CD8-positive, alpha-beta memory T cell (primary cell): ENCODE data around the gene CSF3. TPM values are rescaled to one million over a fixed set of nuclear protein-coding genes. Genes with fewer than 3 reads are reported as not detected.
A peak's percentile ranks its signal among the peaks of the same experiment; 100 is the strongest.

Source experiments
- CTCF ChIA-PET: fragments of 350-600 bp; sonication (Branson Sonifier 250); formaldehyde crosslinking; loops from one replicate; lab custom pipeline; 2021; ENCODE audit warnings: antibody characterized with exemption; lab: Charles Lee
- POLR2A ChIA-PET: fragments of 350-600 bp; sonication (Branson Sonifier 250); formaldehyde crosslinking; loops from one replicate; lab custom pipeline; 2021; ENCODE audit warnings: antibody characterized with exemption; lab: Charles Lee
- DNase-seq, 5 donors: peaks; one replicate each; pipeline versions ENCODE4 v3.0.0 to v3.0.0-alpha.2; 2020 to 2022; ENCODE audit warnings: mixed read lengths in 1 of 5
- H3K27ac ChIP-seq: one replicate; pipeline ENCODE4 v1.7.0; 2013; ENCODE audit warnings: low read depth, mild to moderate bottlenecking, low read length, moderate library complexity
- H3K27me3 ChIP-seq: 2 replicates; pipeline ENCODE4 v1.7.0; 2013; ENCODE audit warnings: low read length, mild to moderate bottlenecking; ENCODE audit not compliant: insufficient read depth, poor library complexity, severe bottlenecking
- H3K36me3 ChIP-seq: 2 replicates; pipeline ENCODE4 v1.7.0; 2013; ENCODE audit warnings: mild to moderate bottlenecking, low read length, moderate library complexity; ENCODE audit not compliant: insufficient read depth
- H3K4me1 ChIP-seq: 2 replicates; pipeline ENCODE4 v1.7.0; 2013; ENCODE audit warnings: mild to moderate bottlenecking, low read length, moderate library complexity; ENCODE audit not compliant: insufficient read depth
- H3K4me3 ChIP-seq: 2 replicates; pipeline ENCODE4 v1.7.0; 2013; ENCODE audit warnings: mild to moderate bottlenecking, low read length
- H3K9me3 ChIP-seq: 2 replicates; pipeline ENCODE4 v1.7.0; 2013; ENCODE audit warnings: mild to moderate bottlenecking, low read length
- H3K27ac Mint-ChIP-seq, 8 donors: one replicate each; pipeline ENCODE4 v1.8.0; 2020 to 2021; ENCODE audit warnings: mixed read lengths in 8 of 8, mild to moderate bottlenecking in 6 of 8, inconsistent platforms in 3 of 8, moderate library complexity in 3 of 8
- H3K27me3 Mint-ChIP-seq, 2 donors: one replicate each; pipeline ENCODE4 v1.8.0; 2020 to 2021; ENCODE audit warnings: mixed read lengths in 2 of 2, mild to moderate bottlenecking in 1 of 2, moderate library complexity in 1 of 2
- H3K36me3 Mint-ChIP-seq, 3 donors: one replicate each; pipeline ENCODE4 v1.8.0; 2020 to 2021; ENCODE audit warnings: mixed read lengths in 3 of 3, inconsistent platforms in 1 of 3, mild to moderate bottlenecking in 1 of 3
- H3K4me1 Mint-ChIP-seq, 3 donors: one replicate each; pipeline ENCODE4 v1.8.0; 2020 to 2021; ENCODE audit warnings: mixed read lengths in 3 of 3, inconsistent platforms in 1 of 3, mild to moderate bottlenecking in 1 of 3
- H3K4me3 Mint-ChIP-seq, 7 donors: one replicate each; pipeline ENCODE4 v1.8.0; 2020 to 2021; ENCODE audit warnings: mixed read lengths in 7 of 7, mild to moderate bottlenecking in 6 of 7, moderate library complexity in 4 of 7, inconsistent platforms in 2 of 7
- H3K9me3 Mint-ChIP-seq, 5 donors: one replicate each; pipeline ENCODE4 v1.8.0; 2020 to 2022; ENCODE audit warnings: mixed read lengths in 5 of 5, mild to moderate bottlenecking in 3 of 5, moderate library complexity in 2 of 5, inconsistent platforms in 1 of 5
- polyA plus RNA-seq: library from polyadenylated mRNA; unstranded; fragments of 300-500 nt; fragmentation: Illumina TruSeq; gene quantifications from one replicate; pipeline ENCODE4 v1.2.3, GENCODE V29; 2021
- total RNA-seq, 2 experiments: library from RNA; stranded (reverse); gene quantifications; one replicate each; pipeline ENCODE4 v1.2.3, GENCODE V29; 2021

The CSF3 gene, protein sequence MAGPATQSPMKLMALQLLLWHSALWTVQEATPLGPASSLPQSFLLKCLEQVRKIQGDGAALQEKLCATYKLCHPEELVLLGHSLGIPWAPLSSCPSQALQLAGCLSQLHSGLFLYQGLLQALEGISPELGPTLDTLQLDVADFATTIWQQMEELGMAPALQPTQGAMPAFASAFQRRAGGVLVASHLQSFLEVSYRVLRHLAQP
- not detected for total RNA-seq
- not detected for polyA plus RNA-seq

DNA sequence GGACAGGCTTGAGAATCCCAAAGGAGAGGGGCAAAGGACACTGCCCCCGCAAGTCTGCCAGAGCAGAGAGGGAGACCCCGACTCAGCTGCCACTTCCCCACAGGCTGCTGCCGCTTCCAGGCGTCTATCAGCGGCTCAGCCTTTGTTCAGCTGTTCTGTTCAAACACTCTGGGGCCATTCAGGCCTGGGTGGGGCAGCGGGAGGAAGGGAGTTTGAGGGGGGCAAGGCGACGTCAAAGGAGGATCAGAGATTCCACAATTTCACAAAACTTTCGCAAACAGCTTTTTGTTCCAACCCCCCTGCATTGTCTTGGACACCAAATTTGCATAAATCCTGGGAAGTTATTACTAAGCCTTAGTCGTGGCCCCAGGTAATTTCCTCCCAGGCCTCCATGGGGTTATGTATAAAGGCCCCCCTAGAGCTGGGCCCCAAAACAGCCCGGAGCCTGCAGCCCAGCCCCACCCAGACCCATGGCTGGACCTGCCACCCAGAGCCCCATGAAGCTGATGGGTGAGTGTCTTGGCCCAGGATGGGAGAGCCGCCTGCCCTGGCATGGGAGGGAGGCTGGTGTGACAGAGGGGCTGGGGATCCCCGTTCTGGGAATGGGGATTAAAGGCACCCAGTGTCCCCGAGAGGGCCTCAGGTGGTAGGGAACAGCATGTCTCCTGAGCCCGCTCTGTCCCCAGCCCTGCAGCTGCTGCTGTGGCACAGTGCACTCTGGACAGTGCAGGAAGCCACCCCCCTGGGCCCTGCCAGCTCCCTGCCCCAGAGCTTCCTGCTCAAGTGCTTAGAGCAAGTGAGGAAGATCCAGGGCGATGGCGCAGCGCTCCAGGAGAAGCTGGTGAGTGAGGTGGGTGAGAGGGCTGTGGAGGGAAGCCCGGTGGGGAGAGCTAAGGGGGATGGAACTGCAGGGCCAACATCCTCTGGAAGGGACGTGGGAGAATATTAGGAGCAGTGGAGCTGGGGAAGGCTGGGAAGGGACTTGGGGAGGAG is at the start of gene CSF3:
Gene CSF3 (plus strand): TSS at position 436 of the 993 bp plus-strand sequence. CDS start 35 bp downstream, at position 471.
- POLR2A ChIA-PET: interaction anchor here (0.5 to 0.6 kb wide), 2 partner anchors 51 to 382 kb away, joined by 3 to 6 read pairs; no protein-coding TSS in a partner anchor
- H3K4me3 Mint-ChIP-seq: peak within 1 kb of the TSS in 1 of 7 donors; percentile 65

DNA sequence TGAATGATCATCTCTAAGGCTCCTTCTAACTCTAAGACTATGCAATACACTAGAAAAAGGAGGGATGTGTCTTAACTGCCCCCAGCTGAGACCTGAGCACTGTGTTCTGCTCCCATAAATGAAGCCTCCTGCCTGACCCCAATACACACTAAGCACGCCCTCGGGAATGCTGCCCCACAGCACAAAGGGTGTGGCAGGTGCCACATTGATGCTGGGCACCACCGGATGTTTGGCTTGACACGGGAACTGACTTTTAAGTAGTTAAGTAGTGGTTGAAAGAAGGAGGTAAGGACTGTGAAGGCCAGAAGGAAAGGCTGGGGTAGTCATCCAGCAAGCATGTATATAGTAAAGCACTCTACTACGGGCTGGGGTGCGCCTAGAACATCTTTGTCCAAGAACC is 48.5 kb upstream of the CSF3 start:
- H3K4me1 ChIP-seq: peaks cover 26% of the 10 kb centered on the region
- no peak for DNase-seq
- H3K27me3 Mint-ChIP-seq: peaks cover 6 to 34% of the 10 kb centered on the region in 2 donors
- peak overlapping the region in 4 of 7 donors; percentile 13 to 69 (median 38) for H3K4me3 Mint-ChIP-seq
- CTCF ChIA-PET: interaction anchor here (1.6 to 2.4 kb wide), 3 partner anchors 9 to 14 kb away, joined by 3 to 7 read pairs (median 5); partner anchors contain the start of gene PSMD3
- H3K27me3 ChIP-seq: no peaks in the 10 kb centered on the region
- H3K9me3 Mint-ChIP-seq: no peaks in the 10 kb centered on the region
- H3K9me3 ChIP-seq: no peaks in the 10 kb centered on the region
- H3K27ac Mint-ChIP-seq: peak overlapping the region in 5 of 8 donors; percentile 8 to 62 (median 20)
- H3K4me1 Mint-ChIP-seq: peaks cover 13 to 42% (median 31%) of the 10 kb centered on the region in 3 donors
- no peaks in the 10 kb centered on the region for H3K36me3 ChIP-seq
- no peak overlapping the region for H3K27ac ChIP-seq
- POLR2A ChIA-PET: no interaction called here
- H3K4me3 ChIP-seq: no peak overlapping the region
- H3K36me3 Mint-ChIP-seq: peaks cover 0 to 3% (median 0%) of the 10 kb centered on the region in 3 donors

More for the DNA sequence above, at the start of gene CSF3:
- H3K9me3 Mint-ChIP-seq: no peaks in the 10 kb centered on the region
- no peak within 1 kb of the TSS for H3K27ac Mint-ChIP-seq
- Histone ChIP-seq H3K27ac (no peak within 1 kb of the TSS), H3K36me3 (peaks cover 6% of the 10 kb centered on the region), H3K4me1 (peaks cover 4% of the 10 kb centered on the region), H3K27me3 (no peaks in the 10 kb centered on the region), H3K4me3 (no peak within 1 kb of the TSS), H3K9me3 (no peaks in the 10 kb centered on the region)
- peaks cover 5 to 15% (median 6%) of the 10 kb centered on the region in 3 donors for H3K4me1 Mint-ChIP-seq
- no peak for DNase-seq
- CTCF ChIA-PET: interaction anchor here (0.9 to 5.6 kb wide), 7 partner anchors 11 to 174 kb away, joined by 3 to 63 read pairs (median 3); no protein-coding TSS in a partner anchor
- H3K27me3 Mint-ChIP-seq: peaks cover 2 to 5% of the 10 kb centered on the region in 2 donors
- peaks cover 0 to 19% (median 2%) of the 10 kb centered on the region in 3 donors for H3K36me3 Mint-ChIP-seq

DNA sequence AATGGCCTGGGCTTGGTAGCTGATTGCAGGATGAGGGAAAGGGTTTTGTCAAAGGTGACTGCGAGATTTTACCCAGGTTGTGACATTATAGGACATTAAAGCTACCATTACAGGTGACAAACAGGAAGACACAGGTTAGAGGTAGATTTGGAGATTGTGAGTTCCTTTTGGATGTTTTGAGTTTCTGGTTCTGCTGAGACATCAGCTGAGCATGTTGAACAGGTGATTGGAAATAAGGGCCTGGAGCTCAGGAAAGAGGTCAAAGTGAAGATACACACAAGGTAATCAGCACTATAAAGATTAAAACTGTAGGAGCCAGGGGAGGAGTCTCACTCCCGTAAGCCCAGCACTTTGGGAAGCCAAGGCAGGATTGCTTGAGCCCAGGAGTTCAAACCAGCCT is 46.5 kb upstream of the CSF3 start:
- H3K27ac Mint-ChIP-seq: peak overlapping the region in 2 of 8 donors; percentile 35 to 66
- no peak overlapping the region for H3K4me3 Mint-ChIP-seq
- H3K27me3 Mint-ChIP-seq: peaks cover 8 to 45% of the 10 kb centered on the region in 2 donors
- peaks cover 6% of the 10 kb centered on the region for H3K4me1 ChIP-seq
- no peak overlapping the region for H3K27ac ChIP-seq
- no peaks in the 10 kb centered on the region for H3K9me3 Mint-ChIP-seq
- H3K4me1 Mint-ChIP-seq: peaks cover 4 to 28% (median 19%) of the 10 kb centered on the region in 3 donors
- no peaks in the 10 kb centered on the region for H3K9me3 ChIP-seq
- ChIA-PET CTCF (interaction anchor here (2.2 to 2.4 kb wide), 2 partner anchors 11 kb away, joined by 7 to 8 read pairs; partner anchors contain the start of gene PSMD3), POLR2A (no interaction called here)
- no peak for DNase-seq
- no peaks in the 10 kb centered on the region for H3K27me3 ChIP-seq
- no peaks in the 10 kb centered on the region for H3K36me3 ChIP-seq
- H3K4me3 ChIP-seq: no peak overlapping the region
- peaks cover 0 to 3% (median 0%) of the 10 kb centered on the region in 3 donors for H3K36me3 Mint-ChIP-seq

DNA sequence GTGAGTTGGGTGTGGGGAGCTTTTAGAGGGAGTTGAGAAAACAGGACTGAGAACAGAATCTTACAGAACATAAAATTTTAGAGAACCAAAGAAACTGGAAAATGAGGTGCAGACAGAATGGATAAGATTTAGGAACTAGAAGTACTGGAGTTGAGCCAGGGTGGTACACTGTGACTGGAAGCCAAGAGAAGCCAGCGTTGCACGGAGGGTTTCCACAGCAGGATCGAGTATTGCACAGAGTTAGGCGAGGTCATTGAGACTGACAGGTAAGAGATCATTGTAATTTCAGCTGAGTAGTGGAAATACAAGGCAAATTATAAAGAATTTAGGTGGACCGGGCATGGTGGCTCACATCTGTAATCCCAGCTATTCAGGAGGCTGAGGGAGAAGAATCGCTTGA is 45.9 kb upstream of the CSF3 start:
- H3K4me1 ChIP-seq: no peaks in the 10 kb centered on the region
- POLR2A ChIA-PET: no interaction called here
- Mint-ChIP-seq H3K4me3 (peak overlapping the region in 1 of 7 donors; percentile 45), H3K36me3 (peaks cover 0 to 3% (median 0%) of the 10 kb centered on the region in 3 donors), H3K9me3 (no peaks in the 10 kb centered on the region), H3K27ac (peak overlapping the region in 2 of 8 donors; percentile 25 to 64), H3K4me1 (peaks cover 0 to 23% (median 15%) of the 10 kb centered on the region in 3 donors), H3K27me3 (peaks cover 9 to 48% of the 10 kb centered on the region in 2 donors)
- CTCF ChIA-PET: interaction anchor here (2.2 to 2.4 kb wide), 2 partner anchors 11 kb away, joined by 7 to 8 read pairs; partner anchors contain the start of gene PSMD3
- no peaks in the 10 kb centered on the region for H3K36me3 ChIP-seq
- no peak overlapping the region for H3K27ac ChIP-seq
- no peaks in the 10 kb centered on the region for H3K9me3 ChIP-seq
- DNase-seq: no peak
- no peak overlapping the region for H3K4me3 ChIP-seq
- H3K27me3 ChIP-seq: no peaks in the 10 kb centered on the region

DNA sequence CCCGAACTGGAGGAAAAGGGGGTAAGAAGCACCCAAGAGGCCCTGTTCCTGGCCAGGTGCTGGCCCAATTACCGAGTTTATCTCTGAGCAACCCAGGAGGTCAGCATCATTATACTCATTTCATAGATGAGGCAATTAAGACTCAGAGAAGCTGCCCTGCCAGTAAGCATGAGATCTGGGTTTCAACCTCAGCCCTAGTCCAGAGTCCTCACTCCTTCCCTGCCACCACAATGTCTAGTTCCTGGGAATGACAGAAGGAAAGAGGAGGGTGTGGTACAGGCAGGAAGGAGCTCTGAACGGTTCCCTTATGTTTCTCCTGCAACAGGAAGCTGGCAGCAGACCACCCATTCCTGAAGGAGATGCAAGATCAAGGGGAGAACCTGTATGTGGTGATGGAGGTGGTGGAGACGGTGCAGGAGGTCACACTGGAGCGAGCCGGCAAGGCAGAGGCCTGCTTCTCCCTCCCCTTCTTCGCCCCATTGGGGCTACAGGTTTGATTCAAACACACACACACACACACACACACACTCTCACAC is 45.0 kb upstream of the CSF3 start:
- peaks cover 9 to 49% of the 10 kb centered on the region in 2 donors for H3K27me3 Mint-ChIP-seq
- peaks cover 0 to 23% (median 15%) of the 10 kb centered on the region in 3 donors for H3K4me1 Mint-ChIP-seq
- no peak overlapping the region for H3K4me3 Mint-ChIP-seq
- H3K27ac Mint-ChIP-seq: no peak overlapping the region
- ChIA-PET POLR2A (interaction anchor here (0.6 kb wide), 1 partner anchor 29 kb away, joined by 6 read pairs; no protein-coding TSS in a partner anchor), CTCF (interaction anchor here (2.2 kb wide), 1 partner anchor 10 kb away, joined by 8 read pairs; the partner anchor contains the start of gene PSMD3)
- H3K27ac ChIP-seq: no peak overlapping the region
- no peak for DNase-seq
- H3K36me3 Mint-ChIP-seq: peaks cover 0 to 3% (median 0%) of the 10 kb centered on the region in 3 donors
- no peaks in the 10 kb centered on the region for H3K9me3 ChIP-seq
- no peaks in the 10 kb centered on the region for H3K4me1 ChIP-seq
- no peaks in the 10 kb centered on the region for H3K27me3 ChIP-seq
- H3K9me3 Mint-ChIP-seq: no peaks in the 10 kb centered on the region
- no peaks in the 10 kb centered on the region for H3K36me3 ChIP-seq
- H3K4me3 ChIP-seq: no peak overlapping the region

DNA sequence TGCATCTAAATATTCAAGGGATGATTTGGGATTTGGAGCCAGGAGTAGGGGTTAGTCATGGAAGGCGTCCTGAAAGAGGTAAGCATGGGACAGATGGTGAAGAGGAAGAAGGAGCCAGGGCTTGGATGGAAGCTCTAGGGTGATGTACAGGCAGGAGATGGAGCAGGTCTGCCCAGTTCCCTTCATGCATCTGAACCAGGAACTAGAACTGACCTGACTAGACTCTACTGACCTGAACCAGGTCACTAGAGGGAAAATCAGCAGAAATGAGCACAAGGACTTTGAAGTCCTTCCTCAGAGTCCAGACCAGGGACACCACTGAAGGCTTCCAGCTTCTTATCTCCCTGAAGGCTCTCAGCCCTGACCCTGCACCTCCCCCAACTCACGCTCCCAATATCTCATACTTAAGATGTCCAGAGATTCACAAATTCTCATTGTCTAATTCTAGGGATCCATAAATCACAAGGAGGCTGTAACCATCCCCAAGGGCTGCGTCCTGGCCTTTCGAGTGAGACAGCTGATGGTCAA is 44.1 kb upstream of the CSF3 start:
- DNase-seq: peak in 1 of 5 donors; percentile 23
- Histone ChIP-seq H3K27me3 (no peaks in the 10 kb centered on the region), H3K27ac (no peak overlapping the region), H3K4me3 (no peak overlapping the region), H3K4me1 (no peaks in the 10 kb centered on the region), H3K9me3 (no peaks in the 10 kb centered on the region), H3K36me3 (no peaks in the 10 kb centered on the region)
- peaks cover 9 to 53% of the 10 kb centered on the region in 2 donors for H3K27me3 Mint-ChIP-seq
- CTCF ChIA-PET: interaction anchor here (1.2 kb wide), 1 partner anchor 12 kb away, joined by 3 read pairs; no protein-coding TSS in a partner anchor
- no peak overlapping the region for H3K27ac Mint-ChIP-seq
- peaks cover 0 to 21% (median 12%) of the 10 kb centered on the region in 3 donors for H3K4me1 Mint-ChIP-seq
- H3K36me3 Mint-ChIP-seq: peaks cover 0 to 3% (median 0%) of the 10 kb centered on the region in 3 donors
- H3K4me3 Mint-ChIP-seq: no peak overlapping the region
- H3K9me3 Mint-ChIP-seq: no peaks in the 10 kb centered on the region
- POLR2A ChIA-PET: no interaction called here

DNA sequence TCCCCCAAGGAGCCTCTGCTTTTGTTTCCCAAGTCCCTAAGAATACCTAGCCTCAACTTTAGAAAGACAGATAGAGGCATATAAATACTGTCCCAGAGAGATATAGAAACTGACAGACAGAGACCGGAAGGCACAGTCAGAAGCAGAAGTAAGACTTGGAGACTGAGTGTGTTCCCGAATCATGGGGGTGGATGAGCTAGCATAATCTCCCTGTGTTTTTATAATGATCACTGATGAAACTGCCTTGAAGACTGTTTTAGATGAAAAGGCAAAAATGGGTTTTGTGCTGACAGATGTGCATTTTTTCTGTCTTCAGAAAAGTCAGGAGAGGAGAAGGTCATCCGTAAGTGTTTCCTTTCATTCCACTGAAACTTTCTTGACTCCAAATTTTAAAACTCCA is 43.0 kb upstream of the CSF3 start:
- H3K9me3 Mint-ChIP-seq: no peaks in the 10 kb centered on the region
- no peak overlapping the region for H3K4me3 Mint-ChIP-seq
- Histone ChIP-seq H3K4me3 (no peak overlapping the region), H3K27ac (no peak overlapping the region), H3K9me3 (no peaks in the 10 kb centered on the region), H3K27me3 (no peaks in the 10 kb centered on the region), H3K36me3 (no peaks in the 10 kb centered on the region), H3K4me1 (no peaks in the 10 kb centered on the region)
- POLR2A ChIA-PET: no interaction called here
- H3K4me1 Mint-ChIP-seq: peaks cover 0 to 10% (median 3%) of the 10 kb centered on the region in 3 donors
- CTCF ChIA-PET: no interaction called here
- H3K27ac Mint-ChIP-seq: no peak overlapping the region
- peaks cover 0 to 3% (median 0%) of the 10 kb centered on the region in 3 donors for H3K36me3 Mint-ChIP-seq
- peaks cover 13 to 51% of the 10 kb centered on the region in 2 donors for H3K27me3 Mint-ChIP-seq
- no peak for DNase-seq
